Stimulated activated CD4-positive, alpha-beta T cell treated with anti-CD3 and anti-CD28 coated beads, TNF-alpha, amount 100 ng/mL, for 4 hours (primary cell): ENCODE data around the gene ZMIZ1.

Experiments used
- DNase-seq, 3 experiments: peaks; one replicate each; pipeline ENCODE4 v3.0.0-alpha.2; 2020; ENCODE audit warnings: low read depth in 3 of 3

ZMIZ1 gene

DNA sequence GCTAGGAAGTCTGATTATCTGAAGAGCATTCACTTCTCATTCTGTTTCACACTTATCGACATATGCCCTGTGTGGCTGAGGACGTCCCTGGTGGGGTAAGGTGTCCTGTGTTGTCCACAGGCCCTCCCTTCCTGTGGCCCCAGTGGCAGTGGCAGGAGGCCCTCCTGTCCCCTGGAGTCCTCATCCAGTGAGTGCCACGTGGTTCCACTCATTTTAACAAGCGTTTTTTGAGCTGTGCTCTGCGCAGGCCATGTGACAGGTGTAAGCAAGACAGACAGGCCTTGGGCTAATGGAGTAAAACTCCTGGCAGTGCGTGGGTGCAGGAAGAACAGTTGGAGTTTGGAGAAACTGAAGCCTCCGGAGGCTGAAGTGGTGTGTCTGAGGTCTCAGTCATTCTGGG is 239.2 kb downstream of the ZMIZ1 start:
- DNase-seq: no peak

DNA sequence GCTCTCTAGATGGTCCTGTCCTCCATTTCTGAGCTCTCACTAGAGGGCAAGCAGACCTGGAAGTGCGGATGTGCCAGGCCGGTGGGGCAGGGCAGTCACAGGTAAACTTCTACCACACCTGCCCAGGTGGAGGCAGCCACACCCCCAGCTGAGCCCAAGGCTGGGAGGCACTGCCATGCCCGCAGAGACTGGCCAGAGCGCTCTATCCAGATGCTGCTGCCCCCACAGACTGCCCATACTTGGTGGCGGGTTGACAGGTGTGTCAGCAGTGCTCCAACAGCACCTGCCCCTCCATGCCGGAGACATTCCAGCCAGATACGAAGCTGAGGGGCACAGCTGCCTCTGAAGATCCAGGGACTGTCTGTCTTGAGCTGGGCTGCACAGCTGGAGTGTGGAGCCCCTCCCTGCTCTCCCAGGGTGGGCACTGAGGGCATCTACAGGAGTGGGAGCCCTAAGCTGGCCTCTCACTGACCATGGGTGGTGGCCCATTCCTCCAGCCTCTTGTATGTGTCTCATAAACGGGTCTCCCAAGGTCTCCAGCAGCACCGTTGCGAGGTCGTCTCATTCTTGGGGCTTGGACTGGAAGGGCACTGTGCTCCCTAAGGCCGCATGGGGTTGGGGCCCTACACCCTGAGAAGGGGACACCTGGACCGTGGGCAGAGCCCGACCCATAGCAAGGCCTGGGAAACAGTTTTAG is 240.4 kb downstream of the ZMIZ1 start:
- DNase-seq: no peak

DNA sequence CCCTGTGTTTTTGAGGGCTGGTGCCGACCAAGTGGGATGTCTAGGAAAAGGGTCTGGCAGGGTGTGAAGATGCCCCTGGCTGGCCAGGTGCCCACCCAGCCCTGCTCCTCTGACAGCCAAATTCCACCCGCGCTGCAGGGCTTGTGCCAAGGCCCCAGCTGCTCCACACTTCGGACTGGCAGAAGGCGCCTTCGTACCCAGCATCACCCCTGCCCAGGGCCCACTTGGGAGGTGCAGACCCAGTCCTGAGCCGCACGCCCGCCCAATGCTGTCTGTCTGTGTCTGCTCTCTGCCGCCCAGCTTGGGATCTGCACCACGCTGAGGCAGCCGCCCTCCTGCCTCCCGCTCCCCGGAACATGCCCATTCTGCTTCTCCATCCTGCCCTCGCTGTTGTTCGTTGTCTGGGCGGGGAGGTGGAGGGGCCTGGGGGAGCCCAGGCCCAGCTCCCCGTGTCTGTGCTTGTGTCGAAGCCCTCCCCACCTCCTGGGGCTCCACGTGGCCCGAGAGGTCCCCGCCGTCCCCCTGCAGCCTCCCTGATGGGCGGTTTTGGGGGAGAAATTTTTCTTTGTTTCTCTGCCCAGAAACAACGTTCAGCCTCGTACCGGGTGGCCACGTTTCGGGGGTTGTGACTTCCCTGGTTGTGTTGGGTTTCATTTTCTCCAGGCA is 241.6 kb downstream of the ZMIZ1 start:
- DNase-seq: no peak

DNA sequence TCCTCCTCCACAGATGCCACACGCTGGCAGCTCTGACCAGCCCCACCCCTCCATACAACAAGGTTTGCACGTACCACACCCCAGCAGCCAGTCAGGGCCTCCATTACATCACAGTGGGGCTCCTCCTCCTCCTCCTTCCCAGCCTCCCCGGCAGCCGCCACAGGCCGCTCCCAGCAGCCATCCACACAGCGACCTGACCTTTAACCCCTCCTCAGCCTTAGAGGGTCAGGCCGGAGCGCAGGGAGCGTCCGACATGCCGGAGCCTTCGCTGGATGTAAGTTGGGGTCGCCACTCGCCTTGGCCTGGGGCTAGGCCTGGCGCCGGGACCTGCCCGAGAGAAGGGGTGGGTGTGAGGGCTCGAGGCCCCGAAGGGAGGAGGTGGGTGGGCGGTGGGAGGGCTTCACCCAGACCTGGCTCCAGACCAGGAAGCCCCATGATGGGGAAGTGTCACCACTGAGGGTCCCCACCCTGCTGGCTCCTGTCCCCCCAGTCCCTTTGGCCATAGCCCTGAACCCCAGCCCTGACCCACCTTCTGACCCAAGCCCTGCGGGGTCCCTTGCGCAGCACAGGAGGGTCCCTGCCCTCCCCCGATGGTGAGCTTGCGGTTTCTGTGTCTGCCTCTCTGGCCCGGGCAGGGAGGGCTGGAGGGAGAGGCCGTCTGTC is 242.3 kb downstream of the ZMIZ1 start:
- DNase-seq: no peak

DNA sequence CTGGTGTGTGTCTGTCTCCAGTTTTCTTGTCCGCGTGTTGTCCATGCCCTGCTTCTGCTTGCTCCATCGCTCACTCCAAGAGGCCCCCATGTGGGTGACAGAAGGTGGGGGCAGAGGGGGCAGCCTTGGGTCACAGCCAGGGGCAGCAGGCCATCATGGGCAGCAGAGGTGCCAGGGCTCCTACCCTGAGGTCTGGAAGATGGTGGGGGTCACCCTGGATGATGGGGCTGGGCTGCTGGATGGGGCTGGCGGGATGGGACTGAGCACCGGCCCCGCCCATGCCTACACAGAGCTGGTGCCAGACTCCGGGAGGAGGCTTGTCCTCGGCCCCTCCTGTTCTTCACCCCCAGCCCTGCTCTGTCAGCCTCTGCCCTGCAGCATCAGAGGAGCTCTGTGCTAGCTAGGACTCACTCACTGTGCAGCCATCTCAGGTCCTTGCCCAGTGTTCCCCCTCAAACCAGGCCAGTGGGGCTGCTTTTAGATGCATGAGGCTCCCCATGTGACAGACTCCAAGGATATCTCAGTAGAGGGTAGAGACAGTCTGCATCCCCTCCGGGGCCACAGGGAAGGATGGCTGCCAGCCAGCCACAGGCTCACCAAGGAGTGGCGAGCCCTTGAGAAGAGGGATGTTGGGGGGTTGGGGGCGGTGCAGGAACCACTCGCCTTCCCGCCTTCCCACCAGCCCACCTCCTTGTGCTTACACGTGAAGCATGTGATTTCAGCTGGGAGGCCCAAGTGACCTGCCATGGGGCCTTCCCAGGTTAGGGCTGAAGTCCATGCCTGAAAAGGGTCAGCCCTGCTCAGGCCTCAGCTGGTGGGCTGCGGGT is 243.0 kb downstream of the ZMIZ1 start:
- no peak for DNase-seq

DNA sequence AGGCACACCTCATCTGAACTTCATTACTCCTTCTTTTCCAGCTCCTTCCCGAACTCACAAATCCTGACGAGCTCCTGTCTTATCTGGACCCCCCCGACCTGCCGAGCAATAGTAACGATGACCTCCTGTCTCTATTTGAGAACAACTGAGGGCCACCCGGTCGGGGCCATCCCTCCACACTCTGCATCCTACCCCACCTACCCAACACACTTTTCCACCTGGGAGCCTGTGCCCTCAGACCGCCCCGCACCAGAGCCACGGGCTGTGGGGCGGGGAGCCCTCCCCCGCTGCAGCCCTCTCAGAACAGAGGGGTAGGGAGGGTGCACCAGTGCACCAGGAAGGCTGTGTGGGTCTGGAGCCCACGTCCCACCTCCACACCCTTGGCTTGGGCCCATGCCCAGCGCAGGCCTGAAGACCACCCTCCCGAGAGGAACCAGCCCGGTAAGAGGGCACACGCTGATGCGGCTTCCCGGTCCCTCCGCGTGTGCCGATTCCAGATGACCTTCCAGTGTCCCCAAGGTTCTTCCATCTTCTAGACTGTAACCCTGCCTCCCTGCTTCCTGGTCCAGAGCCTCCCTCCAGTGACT is 243.9 kb downstream of the ZMIZ1 start:
- DNase-seq: no peak

DNA sequence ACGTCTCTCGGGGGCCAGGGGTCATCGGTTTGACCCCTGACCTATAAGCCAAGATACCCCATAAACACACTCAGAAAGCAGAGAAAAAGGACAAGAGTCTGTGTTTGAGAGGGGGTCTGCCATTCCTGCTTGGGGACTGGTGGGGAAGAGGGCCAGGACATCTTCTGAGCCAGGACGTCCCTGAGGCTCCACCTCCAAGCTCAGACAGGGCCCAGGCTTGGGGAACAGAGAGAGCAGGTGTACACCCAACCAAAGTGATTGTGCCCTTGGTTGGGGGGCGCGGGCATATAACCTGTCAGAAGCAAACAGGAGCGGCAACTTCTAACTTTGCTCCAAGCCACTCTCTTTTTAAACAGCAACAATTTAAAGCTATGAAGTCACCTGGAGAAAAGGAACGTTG is 244.6 kb downstream of the ZMIZ1 start:
- no peak for DNase-seq

DNA sequence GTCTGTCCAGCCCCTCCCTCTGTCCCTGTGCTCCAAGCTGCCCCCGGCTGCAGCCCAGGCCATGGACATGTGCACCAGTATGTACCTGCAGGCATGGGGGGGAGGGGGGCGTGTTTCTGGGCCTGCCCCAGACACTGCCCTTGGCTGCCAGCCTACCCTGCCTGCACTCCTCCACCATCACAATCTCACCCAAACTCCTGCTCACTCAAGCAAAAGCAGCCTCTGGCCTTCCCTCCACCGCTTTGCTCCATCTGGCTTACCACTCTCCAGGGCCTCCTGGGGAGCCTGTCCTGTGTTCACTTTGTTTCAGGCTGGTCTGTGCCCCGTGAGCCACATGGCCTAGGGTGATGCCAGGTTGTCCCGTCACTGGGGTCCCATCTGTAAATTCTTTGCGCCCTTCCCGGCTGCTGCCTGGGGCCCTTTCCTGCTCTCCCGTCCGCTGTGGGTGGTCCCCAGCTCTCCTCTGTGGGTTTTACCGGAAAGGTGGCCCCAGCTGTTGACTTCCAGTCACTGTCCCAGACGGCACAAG is 245.2 kb downstream of the ZMIZ1 start:
- DNase-seq: no peak

DNA sequence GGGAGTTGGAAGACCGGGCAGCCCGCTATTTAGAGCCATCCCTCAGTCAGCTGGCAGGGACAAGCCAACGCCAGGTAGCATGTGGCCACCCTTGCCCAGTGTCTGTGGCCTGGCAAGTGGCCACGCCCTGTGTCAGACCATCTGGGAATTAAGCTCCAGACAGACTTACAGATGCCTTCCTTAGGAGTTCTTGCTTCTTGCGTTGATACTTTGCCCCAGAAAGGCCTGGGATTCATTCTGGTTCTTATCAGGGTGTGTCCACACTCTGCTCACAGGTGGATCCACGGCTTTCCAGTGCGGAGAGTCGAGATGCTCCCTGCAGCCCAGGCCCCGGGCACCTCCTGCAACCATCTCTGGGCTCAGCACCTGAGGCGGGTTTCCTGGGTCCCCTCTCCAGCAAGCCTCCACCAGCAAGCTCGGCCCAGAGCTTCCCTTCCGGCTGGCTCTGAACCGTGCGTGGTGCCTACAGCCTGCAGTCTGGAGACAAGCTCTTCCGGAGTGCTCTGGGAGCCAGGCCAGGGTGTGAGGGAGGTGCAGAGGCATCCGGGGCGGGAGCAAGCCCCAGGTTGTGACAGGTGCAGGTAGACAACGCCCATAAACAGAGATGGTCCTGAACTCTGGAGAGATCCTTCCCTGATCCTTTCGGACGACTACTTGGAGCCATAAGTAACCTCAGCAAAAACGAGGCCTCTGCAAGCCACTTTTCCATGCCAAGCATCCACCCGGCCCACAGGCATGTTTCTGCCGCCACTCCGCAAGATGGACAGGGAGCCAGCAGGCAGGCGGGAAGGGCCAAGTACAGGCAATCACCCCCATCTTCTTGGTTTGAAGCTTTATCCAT is 246.2 kb downstream of the ZMIZ1 start:
- no peak for DNase-seq

DNA sequence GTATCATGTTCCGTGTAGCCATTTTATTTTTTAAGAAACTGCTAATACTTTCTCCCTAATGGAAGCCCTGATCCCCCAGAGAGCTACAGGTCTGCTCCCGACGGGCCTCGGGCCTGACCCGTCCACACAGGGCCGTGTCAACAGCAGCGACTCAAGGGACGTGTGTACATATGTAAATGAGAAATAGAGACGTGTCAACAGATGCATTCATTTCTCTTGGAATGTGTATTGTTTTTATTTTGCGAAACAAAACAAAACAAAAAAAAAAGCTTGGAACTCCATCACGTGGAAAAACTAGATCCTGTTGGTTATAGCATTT is 246.8 kb downstream of the ZMIZ1 start:
- no peak for DNase-seq

DNA sequence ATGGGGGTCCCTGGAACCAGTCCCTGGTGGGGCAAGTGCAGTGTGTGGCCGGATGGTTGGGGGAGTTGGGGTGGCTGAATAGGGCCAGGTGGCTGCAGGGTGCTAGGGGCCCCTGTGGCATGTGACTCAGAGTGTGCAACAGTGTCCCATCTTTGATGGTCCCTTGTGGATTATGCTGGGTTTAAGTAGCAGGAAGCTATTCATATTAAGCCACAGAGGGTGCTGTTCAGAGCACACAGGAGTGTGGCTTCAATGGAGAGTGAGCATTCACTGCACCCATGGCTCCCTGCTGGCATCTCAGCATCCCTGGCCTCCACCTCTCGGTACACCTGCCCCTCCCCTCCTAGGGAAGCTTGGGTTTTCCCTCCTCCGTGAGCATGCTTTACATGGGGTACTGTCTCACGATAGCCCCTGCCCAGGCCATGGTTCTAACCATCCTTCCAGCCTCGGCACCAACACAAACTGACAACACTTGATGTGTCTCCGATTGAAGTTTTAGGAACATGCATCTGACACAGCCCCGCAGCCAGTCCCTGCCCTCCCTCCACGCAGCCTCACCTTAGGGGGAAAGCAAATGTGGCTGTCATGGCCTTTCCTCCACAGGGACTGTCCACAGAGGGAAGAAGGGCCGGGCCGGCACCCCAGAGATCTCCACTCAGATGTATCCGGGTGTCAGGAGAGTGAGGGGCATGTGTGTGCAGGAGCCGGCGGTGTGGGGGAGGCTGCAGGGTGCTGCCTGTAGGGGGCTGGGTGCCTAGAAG is 248.1 kb downstream of the ZMIZ1 start:
- DNase-seq: no peak

DNA sequence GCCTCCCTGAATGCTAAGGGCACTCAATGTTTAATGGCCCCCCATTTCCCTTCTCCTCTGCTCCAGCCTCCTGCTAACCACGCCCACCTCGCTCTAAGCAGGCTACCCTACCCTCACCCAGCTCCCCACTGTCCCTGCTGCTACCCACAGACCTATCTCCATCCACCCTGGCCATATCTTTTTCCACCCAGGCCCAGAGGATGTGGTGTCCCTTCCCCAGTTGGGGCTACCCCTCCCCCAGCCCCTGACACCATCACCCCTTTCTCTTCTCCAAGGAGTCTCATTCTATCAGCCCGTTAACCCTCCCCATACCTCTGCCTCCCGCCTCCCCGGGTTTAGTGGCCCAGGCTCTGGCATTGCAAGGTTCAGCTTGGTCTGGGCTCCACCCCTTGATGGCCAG is 249.6 kb downstream of the ZMIZ1 start:
- DNase-seq: no peak

DNA sequence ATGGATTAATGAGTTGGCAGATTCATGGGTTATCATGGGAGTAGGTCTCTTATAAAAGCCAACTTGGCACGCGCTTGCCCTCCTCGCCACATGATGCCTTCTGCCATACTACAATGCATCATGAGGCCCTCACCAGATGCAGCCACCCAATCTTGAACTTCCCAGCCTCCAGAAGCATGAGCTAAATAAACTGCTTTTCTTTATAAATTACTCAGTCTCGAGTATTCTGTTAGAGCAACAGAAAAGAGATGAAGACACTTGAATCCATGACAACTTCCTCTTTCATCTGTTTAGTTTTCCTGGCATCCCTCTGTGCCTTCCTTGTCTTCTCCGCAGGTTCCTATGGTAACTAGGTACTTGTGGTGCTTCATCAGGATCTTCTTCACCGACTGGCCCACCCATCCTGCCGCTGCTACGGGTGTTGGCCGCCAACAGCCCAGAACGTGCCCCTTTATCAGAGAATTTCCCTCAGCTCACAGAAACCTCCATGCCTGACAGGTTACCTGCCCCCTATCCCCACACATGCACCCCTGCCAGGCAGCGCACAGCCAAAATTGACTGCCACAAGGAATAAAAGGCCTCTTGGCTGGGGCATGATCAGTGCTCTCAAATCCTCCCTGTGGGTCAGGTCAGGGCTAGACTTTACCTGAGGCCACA is 250.5 kb downstream of the ZMIZ1 start:
- no peak for DNase-seq

DNA sequence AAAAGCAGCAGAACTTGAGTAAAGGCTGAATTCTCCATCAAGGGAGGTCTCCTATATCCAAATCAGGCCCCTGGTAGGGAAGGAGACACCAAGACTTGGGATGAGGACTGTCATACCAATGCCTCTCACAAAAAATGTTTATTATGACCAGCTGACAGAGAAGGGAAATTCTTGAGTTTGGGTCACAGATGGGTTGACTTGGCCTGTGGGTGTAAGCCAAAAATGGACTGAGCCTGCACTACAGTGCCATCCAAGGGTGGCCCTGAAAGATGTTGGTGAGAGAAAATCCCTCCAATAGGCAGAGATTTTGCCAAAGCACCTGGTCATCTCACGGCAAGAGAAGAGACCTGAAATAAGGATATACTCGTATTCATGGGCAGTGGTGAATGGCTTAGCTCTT is 251.6 kb downstream of the ZMIZ1 start:
- no peak for DNase-seq

DNA sequence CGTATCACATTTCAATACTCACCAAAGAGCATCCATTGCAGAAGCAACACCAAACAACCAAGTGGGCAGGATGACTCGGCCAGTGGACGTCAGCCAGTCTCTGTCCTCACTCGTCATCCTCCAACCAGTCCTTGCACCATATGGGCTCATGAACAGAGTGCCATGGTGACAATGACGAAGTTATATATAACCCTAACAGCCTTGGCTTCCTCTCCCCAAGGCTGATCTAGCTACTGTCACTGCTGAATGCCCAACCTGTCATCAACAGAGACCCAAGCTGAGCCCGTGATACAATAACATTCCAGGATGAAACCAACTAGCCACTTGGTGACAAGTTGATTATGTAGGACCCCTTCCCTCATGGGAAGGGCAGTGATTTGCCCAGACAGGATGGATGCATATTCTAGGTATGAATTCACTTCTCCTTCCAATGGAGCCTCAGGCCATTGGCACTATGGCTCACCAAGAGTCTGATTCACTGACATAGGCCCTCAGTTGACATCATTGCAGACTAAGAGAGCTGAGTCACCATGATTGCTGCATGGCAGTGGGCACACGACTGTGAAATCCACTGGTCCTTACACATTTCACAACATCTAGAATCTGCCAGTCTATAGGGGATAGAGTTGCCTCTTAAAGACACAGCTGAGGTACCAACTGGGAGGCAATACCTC is 252.2 kb downstream of the ZMIZ1 start:
- no peak for DNase-seq

DNA sequence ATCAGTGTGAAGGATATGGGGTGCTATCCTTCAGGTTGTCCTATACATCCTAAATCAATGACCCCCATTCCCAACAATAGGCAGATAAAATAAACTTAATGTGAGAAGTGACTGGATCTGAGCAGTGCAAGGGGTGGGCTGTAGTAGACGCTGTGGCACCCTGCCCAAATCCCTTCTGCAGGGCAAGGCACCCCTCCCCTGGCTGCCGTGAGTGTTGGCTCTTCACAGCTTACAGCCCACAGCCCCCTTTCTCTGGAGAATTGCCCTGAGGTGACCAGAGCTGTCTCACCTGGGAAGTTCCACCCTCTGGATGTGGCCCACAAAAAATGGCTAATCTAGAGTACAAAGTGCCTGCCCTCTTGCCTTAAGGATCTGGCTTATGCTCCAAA is 252.7 kb downstream of the ZMIZ1 start:
- no peak for DNase-seq

DNA sequence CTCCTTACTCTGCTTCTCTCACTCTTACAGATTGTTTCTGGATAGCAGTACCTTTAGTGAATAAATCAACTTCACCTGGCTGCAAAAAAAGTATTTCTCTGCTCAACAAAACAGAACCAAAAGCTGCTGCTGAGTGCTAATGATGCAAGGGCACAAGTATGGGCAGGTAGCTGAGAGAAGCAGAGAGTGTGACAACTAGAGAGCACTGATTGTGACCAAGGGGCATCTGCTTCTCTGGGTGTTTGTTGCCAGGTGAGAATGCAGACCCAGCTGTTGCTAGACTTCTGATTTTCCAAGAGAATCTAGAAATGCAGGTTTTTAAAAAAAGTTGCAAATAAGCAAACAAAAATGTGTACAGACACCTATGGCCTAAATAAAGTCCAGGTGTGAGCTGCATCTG is 253.2 kb downstream of the ZMIZ1 start:
- no peak for DNase-seq

DNA sequence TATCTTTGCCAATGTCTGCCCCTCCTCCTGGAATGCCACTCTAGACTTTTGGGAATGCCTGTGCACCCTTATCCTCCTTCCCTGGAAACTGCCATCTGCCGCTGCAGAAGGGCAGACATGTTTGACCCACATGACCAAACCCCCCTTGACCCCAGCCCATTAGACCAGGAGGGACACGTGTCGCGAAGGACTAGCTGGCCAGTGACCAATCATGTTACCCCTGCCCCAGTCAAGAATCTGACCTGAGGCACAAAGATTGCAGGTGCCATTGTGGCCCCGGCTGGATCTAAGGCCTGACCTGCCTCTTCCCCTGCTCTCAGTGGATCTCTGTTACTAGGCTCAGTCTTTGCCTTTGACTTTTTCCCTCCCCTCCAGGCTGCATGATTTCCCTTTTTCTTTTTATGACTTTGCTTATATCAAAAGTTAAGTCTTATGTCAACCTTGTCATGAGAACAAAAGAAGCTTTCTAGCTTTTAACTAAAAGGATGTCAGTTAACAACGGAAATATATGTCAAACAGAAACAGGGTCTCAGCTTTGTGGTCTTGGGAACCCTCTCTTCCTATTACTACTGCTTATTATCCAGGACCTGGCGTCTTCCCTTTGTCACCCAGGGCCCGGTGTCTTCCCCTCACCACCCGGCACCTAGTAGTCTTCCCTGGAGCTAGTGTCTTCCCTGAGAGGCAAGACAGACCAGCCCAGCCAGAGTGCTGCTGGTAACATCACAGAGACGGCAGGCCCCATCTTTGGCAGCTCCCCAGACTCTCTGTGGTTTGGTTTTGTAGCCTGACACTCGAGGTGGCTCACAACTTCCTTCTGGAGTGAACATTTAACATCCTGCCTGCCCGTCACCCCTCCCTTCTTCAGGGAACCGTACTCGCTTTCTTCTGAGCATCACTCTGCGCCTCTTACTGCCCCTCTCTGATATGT is 254.1 kb downstream of the ZMIZ1 start:
- peak; percentile 39 to 56 (median 47) for DNase-seq
